Measurements from ENCODE around the gene GOSR2. TPM values are rescaled to one million over a fixed set of nuclear protein-coding genes. Genes with fewer than 3 reads are reported as not detected.

GOSR2 gene
- total and polyA plus RNA-seq, 9 of the 15 experiments (the other 6 are each of a cell fraction or from before 2014, with no cell fraction given), result 32.7 to 96.3 (median 48.9) TPM

DNA sequence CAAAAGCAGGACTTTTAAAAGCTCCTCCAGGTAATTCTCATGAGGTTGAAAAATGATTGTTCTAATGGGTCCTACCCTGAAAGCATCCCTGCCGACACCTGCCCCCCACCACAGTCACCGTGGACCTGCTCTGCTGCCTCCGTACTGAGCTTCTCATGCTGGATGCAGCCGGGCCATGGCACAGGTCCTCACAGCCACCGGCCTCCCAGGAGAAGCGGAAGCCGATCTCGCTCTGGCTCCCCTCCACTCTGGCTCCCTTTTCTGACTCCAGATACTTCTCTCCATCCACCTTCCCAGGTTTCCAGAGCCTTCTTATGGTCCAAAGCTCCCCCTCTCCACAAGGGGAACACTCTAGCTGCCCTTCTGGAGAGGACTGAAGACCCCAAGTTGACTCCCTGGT, 45.9 kb downstream of the GOSR2 start:
- H3K9me1 ChIP-seq (ENCODE audit: control insufficient read depth, insufficient read depth, low read length), result no peaks in the 10 kb centered on the region
- BruUV-seq (replicated peaks), result no TSS peak
- FAIRE-seq, result no peak
- H3K9ac ChIP-seq (ENCODE audit: insufficient read depth in 1 of 2, low read depth in 2 of 2, low read length in 2 of 2), result no peak overlapping the region; a peak in 1 of 4 replicates
- POLR2A ChIA-PET, result interaction anchor here (0.6 to 1.0 kb wide), 3 partner anchors 11 to 1817 kb away, joined by 3 to 4 read pairs (median 3); no protein-coding TSS in a partner anchor
- ATAC-seq, result no peak
- intact Hi-C loops (cut with micrococcal nuclease) (no loop called here), in situ Hi-C loops (cut with MboI) (no loop called here)
- H3K27ac ChIP-seq (ENCODE audit: extremely low read depth, low read depth, low read length), result no peak overlapping the region
- no peak for DNase-seq (ENCODE audit: extremely low read depth in 1 of 4, low spot score in 3 of 4)
- CTCF ChIA-PET (ENCODE audit: low intra/inter-chr PET ratio), result no interaction called here
- H3K4me3 ChIP-seq, result no peak overlapping the region
- H3K4me1 ChIP-seq (replicated peaks in 1 of 2; ENCODE audit: control insufficient read depth in 2 of 2, insufficient read depth in 2 of 2, low read length in 2 of 2), result no peaks in the 10 kb centered on the region; a peak in 1 of 5 replicates
- peaks cover 45 to 64% of the 10 kb centered on the region in 2 experiments; a peak in 4 of 5 replicates for H3K27me3 ChIP-seq (ENCODE audit: control insufficient read depth in 2 of 2, insufficient read depth in 2 of 2, low read length in 2 of 2)
- no peaks in the 10 kb centered on the region for H3K9me3 ChIP-seq (replicated peaks; ENCODE audit: control insufficient read depth, insufficient read depth, low read depth, low read length)
- no peak overlapping the region for H3K4me2 ChIP-seq (ENCODE audit: insufficient read depth, low read length)
- no peaks in the 10 kb centered on the region for H3K79me2 ChIP-seq (ENCODE audit: control insufficient read depth, insufficient read depth, low read length)
- H4K20me1 ChIP-seq (replicated peaks; ENCODE audit: control insufficient read depth, insufficient read depth, low read length), result peaks cover 10% of the 10 kb centered on the region; the same call in 1 of the 2 replicates
- no peak overlapping the region for H2AFZ ChIP-seq (ENCODE audit: low read depth, low read length)
- H3K36me3 ChIP-seq (ENCODE audit: control insufficient read depth, insufficient read depth, low read length), result no peaks in the 10 kb centered on the region
- 0% methylated on average over 8 of the region's 8 CpGs for WGBS (ENCODE audit: insufficient coverage, low coverage, missing lambda C conversion rate)
- TF ChIP-seq ATF7 (IDR thresholded peaks at IDR 0.05), result no peak
- TF ChIP-seq, protein P1, sequence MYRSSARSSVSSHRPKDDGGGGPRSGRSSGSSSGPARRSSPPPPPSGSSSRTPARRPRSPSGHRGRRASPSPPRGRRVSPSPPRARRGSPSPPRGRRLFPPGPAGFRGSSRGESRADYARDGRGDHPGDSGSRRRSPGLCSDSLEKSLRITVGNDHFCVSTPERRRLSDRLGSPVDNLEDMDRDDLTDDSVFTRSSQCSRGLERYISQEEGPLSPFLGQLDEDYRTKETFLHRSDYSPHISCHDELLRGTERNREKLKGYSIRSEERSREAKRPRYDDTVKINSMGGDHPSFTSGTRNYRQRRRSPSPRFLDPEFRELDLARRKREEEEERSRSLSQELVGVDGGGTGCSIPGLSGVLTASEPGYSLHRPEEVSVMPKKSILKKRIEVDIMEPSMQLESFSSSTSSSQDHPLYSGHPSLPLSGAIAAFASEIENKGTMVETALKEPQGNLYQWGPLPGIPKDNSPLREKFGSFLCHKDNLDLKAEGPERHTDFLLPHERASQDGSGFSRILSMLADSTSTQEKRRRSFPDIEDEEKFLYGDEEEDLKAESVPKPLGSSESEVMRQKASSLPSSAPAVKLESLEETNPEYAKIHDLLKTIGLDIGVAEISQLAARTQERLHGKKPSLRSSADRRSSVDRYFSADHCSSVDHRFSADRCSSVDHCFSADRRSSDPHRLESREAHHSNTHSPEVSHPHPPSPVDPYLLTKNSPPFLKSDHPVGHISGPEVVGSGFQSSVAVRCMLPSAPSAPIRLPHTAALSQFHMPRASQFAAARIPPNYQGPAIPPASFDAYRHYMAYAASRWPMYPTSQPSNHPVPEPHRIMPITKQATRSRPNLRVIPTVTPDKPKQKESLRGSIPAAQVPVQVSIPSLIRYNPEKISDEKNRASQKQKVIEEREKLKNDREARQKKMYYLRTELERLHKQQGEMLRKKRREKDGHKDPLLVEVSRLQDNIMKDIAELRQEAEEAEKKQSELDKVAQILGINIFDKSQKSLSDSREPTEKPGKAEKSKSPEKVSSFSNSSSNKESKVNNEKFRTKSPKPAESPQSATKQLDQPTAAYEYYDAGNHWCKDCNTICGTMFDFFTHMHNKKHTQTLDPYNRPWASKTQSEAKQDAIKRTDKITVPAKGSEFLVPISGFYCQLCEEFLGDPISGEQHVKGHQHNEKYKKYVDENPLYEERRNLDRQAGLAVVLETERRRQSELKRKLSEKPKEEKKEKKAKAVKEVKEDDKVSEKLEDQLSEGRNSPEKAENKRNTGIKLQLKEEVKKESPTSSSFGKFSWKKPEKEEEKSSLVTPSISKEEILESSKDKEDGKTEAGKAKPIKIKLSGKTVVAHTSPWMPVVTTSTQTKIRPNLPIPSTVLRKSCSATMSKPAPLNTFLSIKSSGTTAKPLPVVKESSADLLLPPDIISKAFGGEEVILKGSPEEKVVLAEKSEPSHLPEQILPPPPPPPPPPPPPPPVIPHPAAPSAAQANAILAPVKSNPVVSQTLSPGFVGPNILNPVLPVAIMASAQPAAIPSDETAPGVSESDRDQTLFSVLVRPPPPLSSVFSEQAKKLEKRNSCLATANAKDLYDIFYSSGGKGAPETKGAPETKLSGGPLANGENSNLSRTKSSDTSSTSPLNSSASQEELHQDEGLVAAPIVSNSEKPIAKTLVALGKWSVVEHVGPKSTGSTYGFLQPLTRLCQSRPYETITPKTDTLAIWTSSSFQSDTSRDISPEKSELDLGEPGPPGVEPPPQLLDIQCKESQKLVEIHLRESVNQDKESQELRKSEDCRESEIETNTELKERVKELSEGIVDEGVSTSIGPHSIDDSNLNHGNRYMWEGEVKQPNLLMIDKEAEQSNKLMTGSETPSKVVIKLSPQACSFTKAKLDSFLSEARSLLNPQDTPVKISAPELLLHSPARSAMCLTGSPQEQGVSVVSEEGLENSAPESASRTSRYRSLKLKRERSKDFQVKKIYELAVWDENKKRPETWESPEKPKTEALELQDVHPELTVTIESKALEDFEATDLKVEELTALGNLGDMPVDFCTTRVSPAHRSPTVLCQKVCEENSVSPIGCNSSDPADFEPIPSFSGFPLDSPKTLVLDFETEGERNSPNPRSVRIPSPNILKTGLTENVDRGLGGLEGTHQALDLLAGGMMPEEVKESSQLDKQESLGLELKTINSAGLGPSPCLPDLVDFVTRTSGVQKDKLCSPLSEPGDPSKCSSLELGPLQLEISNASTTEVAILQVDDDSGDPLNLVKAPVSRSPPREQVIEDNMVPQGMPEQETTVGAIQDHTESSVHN (IDR thresholded peaks at IDR 0.05; ENCODE audit: borderline replicate concordance in 1 of 2, low read depth in 1 of 2), result no peak
- TF ChIP-seq ARNT (IDR thresholded peaks at IDR 0.05), result no peak
- TF ChIP-seq RFX5 (IDR thresholded peaks at IDR 0.05; ENCODE audit: low read depth, low read length), result no peak
- no peak for TF ChIP-seq FOXJ3 (CRISPR knock-in tag; IDR thresholded peaks at IDR 0.05)
- no peak for TF ChIP-seq XRCC3 (IDR thresholded peaks at IDR 0.05)
- TF ChIP-seq, protein P2, sequence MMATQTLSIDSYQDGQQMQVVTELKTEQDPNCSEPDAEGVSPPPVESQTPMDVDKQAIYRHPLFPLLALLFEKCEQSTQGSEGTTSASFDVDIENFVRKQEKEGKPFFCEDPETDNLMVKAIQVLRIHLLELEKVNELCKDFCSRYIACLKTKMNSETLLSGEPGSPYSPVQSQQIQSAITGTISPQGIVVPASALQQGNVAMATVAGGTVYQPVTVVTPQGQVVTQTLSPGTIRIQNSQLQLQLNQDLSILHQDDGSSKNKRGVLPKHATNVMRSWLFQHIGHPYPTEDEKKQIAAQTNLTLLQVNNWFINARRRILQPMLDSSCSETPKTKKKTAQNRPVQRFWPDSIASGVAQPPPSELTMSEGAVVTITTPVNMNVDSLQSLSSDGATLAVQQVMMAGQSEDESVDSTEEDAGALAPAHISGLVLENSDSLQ (IDR thresholded peaks at IDR 0.05), result no peak
- no peak for TF ChIP-seq RBM39 (optimal IDR thresholded peaks at IDR 0.05; ENCODE audit: low read depth, low read length)
- no peak for TF ChIP-seq POLR2G (IDR thresholded peaks at IDR 0.05; ENCODE audit: low read depth, low read length)
- no peak for TF ChIP-seq ZFP36 (IDR thresholded peaks at IDR 0.05; ENCODE audit: low read depth, low read length, partially characterized antibody)
- no peak for TF ChIP-seq MEIS2 (IDR thresholded peaks at IDR 0.05; ENCODE audit: partially characterized antibody)
- no peak for TF ChIP-seq TOE1 (IDR thresholded peaks at IDR 0.05; ENCODE audit: borderline replicate concordance)
- no peak for TF ChIP-seq TOE1 (CRISPR knock-in tag; IDR thresholded peaks at IDR 0.05; ENCODE audit: borderline replicate concordance, low read depth)
- TF ChIP-seq DIDO1 (tag; IDR thresholded peaks at IDR 0.05; ENCODE audit: low read depth), result no peak
- no peak for TF ChIP-seq TAF15 (IDR thresholded peaks at IDR 0.05; ENCODE audit: low read depth, low read length)
- no peak for TF ChIP-seq RFX7 (CRISPR knock-in tag; IDR thresholded peaks at IDR 0.05)
